ENCODE measurements around the gene MAN1A1.
"Not testable (repeated sequence)": the region's sequence is repeated elsewhere in the genome, so short reads cannot be mapped to it uniquely, and the experiment has no call there.

Gene MAN1A1

GRCh38 chr6:119297049-119297448, 52.5 kb downstream of the MAN1A1 start:
- DNase-seq: no peak

GRCh38 chr6:119296036-119297035, 53.2 kb downstream of the MAN1A1 start:
- DNase-seq: no peak

- no peak for DNase-seq
Observed at GRCh38 chr6:119294984-119295383, 54.6 kb downstream of the MAN1A1 start.

GRCh38 chr6:119291060-119291459, 58.5 kb downstream of the MAN1A1 start:
- not testable (repeated sequence) for DNase-seq

- no peak for DNase-seq
Observed at GRCh38 chr6:119290306-119290705, 59.3 kb downstream of the MAN1A1 start.

- DNase-seq: no peak
Observed at GRCh38 chr6:119289651-119290050, 59.9 kb downstream of the MAN1A1 start.

GRCh38 chr6:119285908-119286625, 63.5 kb downstream of the MAN1A1 start:
- DNase-seq: no peak

GRCh38 chr6:119284861-119285521, 64.6 kb downstream of the MAN1A1 start:
- DNase-seq: no peak

GRCh38 chr6:119283979-119284545, 65.5 kb downstream of the MAN1A1 start:
- DNase-seq: no peak

- DNase-seq: no peak
Observed at GRCh38 chr6:119283214-119283613, 66.3 kb downstream of the MAN1A1 start.

- DNase-seq: no peak
Observed at GRCh38 chr6:119280668-119281067, 68.9 kb downstream of the MAN1A1 start.

- DNase-seq: no peak
Observed at GRCh38 chr6:119280080-119280479, 69.5 kb downstream of the MAN1A1 start.

GRCh38 chr6:119278625-119279024, 70.9 kb downstream of the MAN1A1 start:
- DNase-seq: no peak

- no peak for DNase-seq
Observed at GRCh38 chr6:119277052-119277451, 72.5 kb downstream of the MAN1A1 start.

- no peak for DNase-seq
Observed at GRCh38 chr6:119276211-119276610, 73.3 kb downstream of the MAN1A1 start.

- no peak for DNase-seq
Observed at GRCh38 chr6:119274197-119274595, 75.4 kb downstream of the MAN1A1 start.

GRCh38 chr6:119273272-119274196, 76.0 kb downstream of the MAN1A1 start:
- DNase-seq: no peak

- no peak for DNase-seq
Observed at GRCh38 chr6:119270545-119270944, 79.0 kb downstream of the MAN1A1 start.

GRCh38 chr6:119269266-119270103, 80.1 kb downstream of the MAN1A1 start:
- no peak for DNase-seq

- DNase-seq: no peak
Observed at GRCh38 chr6:119267126-119267905, 82.2 kb downstream of the MAN1A1 start.

Data from T-helper 9 cell (primary cell).